RWPE2 (cell line): ENCODE data around the gene LDLRAD2.

Experiments
- ATAC-seq: fragments of 200-7000 bp; cut with Tn5 transposase; 3 replicates; pipeline ENCODE4 v1.9.1; 2021; ENCODE audit warnings: low read depth
- DNase-seq: peaks from one replicate; pipeline ENCODE4 v3.0.0-alpha.2; 2020; ENCODE audit warnings: low spot score
- H3K27ac ChIP-seq: fragments of 450-650 bp; 2 replicates; pipeline ENCODE4 v1.5.1; 2017; ENCODE audit warnings: mild to moderate bottlenecking; ENCODE audit not compliant: poor library complexity, severe bottlenecking
- H3K27me3 ChIP-seq: fragments of 250-450 bp; sonication (Bioruptor Pico); 2 replicates; pipeline ENCODE4 v1.5.1; 2021; ENCODE audit warnings: mild to moderate bottlenecking, moderate library complexity; ENCODE audit not compliant: insufficient read depth, poor library complexity, severe bottlenecking
- H3K36me3 ChIP-seq: fragments of 250-450 bp; sonication (Bioruptor Pico); 2 replicates; pipeline ENCODE4 v1.5.1; 2020; ENCODE audit warnings: low read depth, mild to moderate bottlenecking, moderate library complexity
- H3K4me1 ChIP-seq: fragments of 250-450 bp; sonication (Bioruptor Pico); 2 replicates; pipeline ENCODE4 v1.5.1; 2021; ENCODE audit warnings: mild to moderate bottlenecking, moderate library complexity; ENCODE audit not compliant: insufficient read depth, poor library complexity, severe bottlenecking
- H3K4me3 ChIP-seq: fragments of 250-450 bp; sonication (Bioruptor Pico); 2 replicates; pipeline ENCODE4 v1.5.1; 2021; ENCODE audit warnings: mild to moderate bottlenecking, moderate library complexity; ENCODE audit not compliant: severe bottlenecking
- H3K9me3 ChIP-seq: fragments of 250-450 bp; sonication (Bioruptor Pico); 2 replicates; pipeline ENCODE4 v1.5.1; 2021; ENCODE audit warnings: mild to moderate bottlenecking, moderate library complexity; ENCODE audit not compliant: severe bottlenecking
- CTCF ChIP-seq: fragments of 450-650 bp; IDR thresholded peaks from one replicate; pipeline ENCODE4 v1.5.1; 2017; ENCODE audit warnings: mild to moderate bottlenecking, moderate library complexity; ENCODE audit not compliant: poor library complexity, severe bottlenecking

Gene LDLRAD2

GRCh38 chr1:21873174-21873573 is 61.1 kb downstream of the LDLRAD2 start:
- H3K27ac ChIP-seq = no peak overlapping the region

GRCh38 chr1:21873761-21874160 is 61.7 kb downstream of the LDLRAD2 start:
- Histone ChIP-seq H3K27me3 (no peaks in the 10 kb centered on the region), H3K9me3 (no peaks in the 10 kb centered on the region), H3K36me3 (peaks cover 32% of the 10 kb centered on the region), H3K4me3 (no peak overlapping the region), H3K4me1 (peaks cover 26% of the 10 kb centered on the region), H3K27ac (no peak overlapping the region)
- DNase-seq = no peak
- no peak for TF ChIP-seq CTCF
- no peak for ATAC-seq

More at GRCh38 chr1:21873174-21873573, 61.1 kb downstream of the LDLRAD2 start:
- H3K4me3 ChIP-seq = no peak overlapping the region
- no peaks in the 10 kb centered on the region for H3K9me3 ChIP-seq
- no peak for TF ChIP-seq CTCF
- peaks cover 32% of the 10 kb centered on the region for H3K36me3 ChIP-seq
- peaks cover 26% of the 10 kb centered on the region for H3K4me1 ChIP-seq
- DNase-seq = no peak
- no peaks in the 10 kb centered on the region for H3K27me3 ChIP-seq
- ATAC-seq = no peak

- Histone ChIP-seq H3K4me3 (no peak overlapping the region), H3K27ac (no peak overlapping the region), H3K4me1 (peaks cover 23% of the 10 kb centered on the region), H3K36me3 (peaks cover 34% of the 10 kb centered on the region), H3K9me3 (no peaks in the 10 kb centered on the region), H3K27me3 (no peaks in the 10 kb centered on the region)
- DNase-seq = no peak
- TF ChIP-seq CTCF = no peak
- no peak for ATAC-seq
Measured at GRCh38 chr1:21874328-21874727, 62.3 kb downstream of the LDLRAD2 start.
